Ureter (tissue), 1 donor: Measurements from ENCODE around the gene MT1F. TPM values are rescaled to one million over a fixed set of nuclear protein-coding genes. Genes with fewer than 3 reads are reported as not detected.

ENCODE experiments used
- DNase-seq: peaks from one replicate; pipeline ENCODE4 v3.0.0-alpha.2; 2020; ENCODE audit warnings: low spot score
- total RNA-seq: library from RNA; stranded (reverse); gene quantifications from one replicate; pipeline ENCODE4 v1.2.4, GENCODE V29; 2023
- donor health status: DM: yes; HTN: yes; CAD: no.

MT1F gene
- total RNA-seq, 1 donor from 2014 or later, result 8.7 TPM

GRCh38 chr16:56700195-56700594, 42.4 kb downstream of the MT1F start:
- no peak for DNase-seq

- no peak for DNase-seq
These were observed 42.9 kb downstream of the MT1F start for GRCh38 chr16:56700631-56701030.

GRCh38 chr16:56701534-56701933, 43.8 kb downstream of the MT1F start:
- DNase-seq, result no peak

- DNase-seq, result no peak
These were observed 45.1 kb downstream of the MT1F start for GRCh38 chr16:56702836-56703235.

Other genes starting within 250 kb of the MT1F start
- gene AMFR, start 232.4 kb upstream of the MT1F start, total RNA-seq, result 97.2 TPM
- 128 TPM for gene NUDT21, start 206.6 kb upstream of the MT1F start, total RNA-seq
- 44.3 TPM for gene OGFOD1, start 206.4 kb upstream of the MT1F start, total RNA-seq
- 62.6 TPM for gene BBS2, start 137.9 kb upstream of the MT1F start, total RNA-seq
- gene MT4, start 92.9 kb upstream of the MT1F start, total RNA-seq, result not detected
- 1.5 TPM for gene MT3, start 68.4 kb upstream of the MT1F start, total RNA-seq
- 113 TPM for gene MT2A, start 49.4 kb upstream of the MT1F start, total RNA-seq
- 98.7 TPM for gene MT1E, start 32.2 kb upstream of the MT1F start, total RNA-seq
- 18.8 TPM for gene MT1M, start 25.3 kb upstream of the MT1F start, total RNA-seq
- 22.3 TPM for gene MT1A, start 19.3 kb upstream of the MT1F start, total RNA-seq
- not detected for gene MT1B, start 6.1 kb upstream of the MT1F start, total RNA-seq
- gene MT1G, start 10.1 kb downstream of the MT1F start, total RNA-seq, result 2.9 TPM
- gene MT1H, start 11.9 kb downstream of the MT1F start, total RNA-seq, result not detected
- 110 TPM for gene MT1X, start 24.5 kb downstream of the MT1F start, total RNA-seq
- gene NUP93, start 72.2 kb downstream of the MT1F start, total RNA-seq, result 69.1 TPM
- not detected for gene SLC12A3, start 207.2 kb downstream of the MT1F start, total RNA-seq